WTC11 (cell line): ENCODE data around the gene PEAK1. TPM values are rescaled to one million over a fixed set of nuclear protein-coding genes. Genes with fewer than 3 reads are reported as not detected.

ENCODE experiments used
- ATAC-seq: fragments of 200-7000 bp; cut with Tn5 transposase; 2 replicates; pipeline ENCODE4 v1.10.0; 2021; ENCODE audit warnings: mild to moderate bottlenecking, moderate library complexity
- CTCF ChIA-PET: fragments of 300-600 bp; sonication (Branson Sonifier 250); formaldehyde crosslinking; loops from one replicate; lab custom pipeline; 2021; ENCODE audit warnings: antibody characterized with exemption; lab: Charles Lee
- POLR2A ChIA-PET: fragments of 350-600 bp; sonication (Branson Sonifier 250); formaldehyde crosslinking; loops from one replicate; lab custom pipeline; 2021; ENCODE audit warnings: antibody characterized with exemption; lab: Charles Lee
- DNase-seq: peaks from one replicate; pipeline ENCODE4 v3.0.0; 2021; ENCODE audit warnings: low spot score
- H3K27ac Mint-ChIP-seq: 2 replicates; pipeline ENCODE4 v1.8.0; 2021; ENCODE audit warnings: mixed read lengths
- H3K27me3 Mint-ChIP-seq: 2 replicates; pipeline ENCODE4 v1.8.0; 2021; ENCODE audit warnings: low read depth, mild to moderate bottlenecking, moderate library complexity, mixed read lengths
- H3K36me3 Mint-ChIP-seq: 2 replicates; pipeline ENCODE4 v1.8.0; 2021; ENCODE audit warnings: mixed read lengths
- H3K4me1 Mint-ChIP-seq: 2 replicates; pipeline ENCODE4 v1.8.0; 2022; ENCODE audit warnings: mixed read lengths
- H3K4me3 Mint-ChIP-seq: 2 replicates; pipeline ENCODE4 v1.8.0; 2021; ENCODE audit warnings: mild to moderate bottlenecking, moderate library complexity, mixed read lengths
- H3K9me3 Mint-ChIP-seq: 2 replicates; pipeline ENCODE4 v1.8.0; 2021; ENCODE audit warnings: mixed read lengths
- ATF2 ChIP-seq: sonication (generic); formaldehyde crosslinking; IDR thresholded peaks from 2 replicates; pipeline ENCODE4 v1.8.1; 2022; ENCODE audit warnings: low read depth, missing genetic modification reagents, borderline replicate concordance
- ELF4 ChIP-seq: sonication (generic); formaldehyde crosslinking; IDR thresholded peaks from 2 replicates; pipeline ENCODE4 v1.8.1; 2022; ENCODE audit warnings: low read depth, mild to moderate bottlenecking, moderate library complexity, missing genetic modification reagents
- ERG ChIP-seq: fragments of 250-450 bp; sonication (Bioruptor Pico); IDR thresholded peaks from 2 replicates; pipeline ENCODE4 v1.8.0; 2021; ENCODE audit warnings: mild to moderate bottlenecking
- FOXJ3 ChIP-seq: sonication (generic); formaldehyde crosslinking; IDR thresholded peaks from 2 replicates; pipeline ENCODE4 v1.9.0; 2021; ENCODE audit warnings: missing genetic modification reagents, mild to moderate bottlenecking, borderline replicate concordance
- GRHL2 ChIP-seq: fragments of 250-450 bp; sonication (Bioruptor Pico); IDR thresholded peaks from 2 replicates; pipeline ENCODE4 v1.8.0; 2022; ENCODE audit warnings: mild to moderate bottlenecking, moderate library complexity; ENCODE audit not compliant: insufficient replicate concordance, severe bottlenecking
- GTF2I ChIP-seq: fragments of 250-450 bp; sonication (Bioruptor Pico); conservative IDR thresholded peaks from 2 replicates; pipeline ENCODE4 v1.4.0; 2021; ENCODE audit warnings: mild to moderate bottlenecking
- HMGA2 ChIP-seq: fragments of 250-450 bp; sonication (Bioruptor Pico); IDR thresholded peaks from 2 replicates; pipeline ENCODE4 v1.4.0; 2021; ENCODE audit warnings: mild to moderate bottlenecking, moderate library complexity
- MXD4 ChIP-seq: fragments of 250-450 bp; sonication (Bioruptor Pico); IDR thresholded peaks from 2 replicates; pipeline ENCODE4 v1.8.0; 2021; ENCODE audit warnings: mild to moderate bottlenecking, moderate library complexity, borderline replicate concordance
- OVOL2 ChIP-seq: fragments of 250-450 bp; sonication (Bioruptor Pico); IDR thresholded peaks from 2 replicates; pipeline ENCODE4 v1.9.0; 2021; ENCODE audit warnings: mild to moderate bottlenecking, borderline replicate concordance
- PREB ChIP-seq: sonication (generic); formaldehyde crosslinking; IDR thresholded peaks from 2 replicates; pipeline ENCODE4 v1.8.1; 2022; ENCODE audit warnings: mild to moderate bottlenecking, missing genetic modification reagents, moderate library complexity, borderline replicate concordance
- PRRX2 ChIP-seq: fragments of 250-450 bp; sonication (Bioruptor Pico); IDR thresholded peaks from 2 replicates; pipeline ENCODE4 v1.8.0; 2021; ENCODE audit warnings: mild to moderate bottlenecking
- SMAD4 ChIP-seq: sonication (generic); formaldehyde crosslinking; IDR thresholded peaks from 2 replicates; pipeline ENCODE4 v1.8.0; 2022; ENCODE audit warnings: mild to moderate bottlenecking, missing genetic modification reagents
- SOX15 ChIP-seq: fragments of 250-450 bp; sonication (Bioruptor Pico); IDR thresholded peaks from 2 replicates; pipeline ENCODE4 v1.9.0; 2021; ENCODE audit warnings: mild to moderate bottlenecking
- TEAD4 ChIP-seq: sonication (generic); formaldehyde crosslinking; IDR thresholded peaks from 2 replicates; pipeline ENCODE4 v1.8.0; 2022; ENCODE audit warnings: mild to moderate bottlenecking, missing genetic modification reagents
- ZMAT4 ChIP-seq: fragments of 250-450 bp; sonication (Bioruptor Pico); IDR thresholded peaks from 2 replicates; pipeline ENCODE4 v1.9.0; 2021; ENCODE audit warnings: mild to moderate bottlenecking
- ZNF138 ChIP-seq: sonication (generic); formaldehyde crosslinking; conservative IDR thresholded peaks from 2 replicates; pipeline ENCODE4 v1.8.1; 2022; ENCODE audit warnings: mild to moderate bottlenecking, moderate library complexity, missing genetic modification reagents
- ZNF281 ChIP-seq: sonication (generic); formaldehyde crosslinking; IDR thresholded peaks from 2 replicates; pipeline ENCODE4 v1.8.0; 2023; ENCODE audit warnings: mild to moderate bottlenecking, missing genetic modification reagents
- ZNF317 ChIP-seq: sonication (generic); formaldehyde crosslinking; IDR thresholded peaks from 2 replicates; pipeline ENCODE4 v1.8.1; 2023; ENCODE audit warnings: low read depth, mild to moderate bottlenecking, moderate library complexity, missing genetic modification reagents, borderline replicate concordance
- ZNF425 ChIP-seq: fragments of 250-450 bp; sonication (Bioruptor Pico); conservative IDR thresholded peaks from 2 replicates; pipeline ENCODE4 v1.9.0; 2021; ENCODE audit warnings: mild to moderate bottlenecking
- total RNA-seq: library from RNA; stranded (reverse); gene quantifications from 3 replicates; pipeline ENCODE4 v1.2.3, GENCODE V29; 2021

The PEAK1 gene
- total RNA-seq, 1 experiment from 2014 or later = 49.0 TPM

- TF ChIP-seq ATF2 (no peak), PRRX2 (no peak), ZNF281 (CRISPR knock-in tag) (no peak), ZNF138 (CRISPR knock-in tag) (no peak), ELF4 (CRISPR knock-in tag) (no peak), SOX15 (CRISPR knock-in tag) (no peak), GRHL2 (no peak), SMAD4 (CRISPR knock-in tag) (no peak), MXD4 (CRISPR knock-in tag) (no peak), ZNF425 (no peak), GTF2I (no peak), FOXJ3 (CRISPR knock-in tag) (no peak)
Measured at GRCh38 chr15:77358545-77359240, 61.2 kb downstream of the PEAK1 start (continued).

GRCh38 chr15:77356305-77356704, 63.6 kb downstream of the PEAK1 start:
- POLR2A ChIA-PET = no interaction called here
- ATAC-seq = no peak
- H3K27ac Mint-ChIP-seq = no peak overlapping the region

More at GRCh38 chr15:77356305-77356704, 63.6 kb downstream of the PEAK1 start:
- no peaks in the 10 kb centered on the region for H3K9me3 Mint-ChIP-seq
- CTCF ChIA-PET = no interaction called here
- no peak overlapping the region for H3K4me3 Mint-ChIP-seq
- DNase-seq = no peak
- peaks cover 6% of the 10 kb centered on the region for H3K4me1 Mint-ChIP-seq
- no peaks in the 10 kb centered on the region for H3K36me3 Mint-ChIP-seq
- no peaks in the 10 kb centered on the region for H3K27me3 Mint-ChIP-seq
- TF ChIP-seq PREB (CRISPR knock-in tag) = no peak
- TF ChIP-seq ZMAT4 = no peak
- no peak for TF ChIP-seq ATF2
- no peak for TF ChIP-seq ZNF317 (CRISPR knock-in tag)
- no peak for TF ChIP-seq TEAD4
- no peak for TF ChIP-seq OVOL2 (CRISPR knock-in tag)
- no peak for TF ChIP-seq ERG (CRISPR knock-in tag)
- TF ChIP-seq HMGA2 (CRISPR knock-in tag) = no peak
- TF ChIP-seq SMAD4 (CRISPR knock-in tag) = no peak
- no peak for TF ChIP-seq GTF2I
